ENCODE measurements around the gene U2AF1L4. TPM values are rescaled to one million over a fixed set of nuclear protein-coding genes. Genes with fewer than 3 reads are reported as not detected.

U2AF1L4 gene
- total and polyA plus RNA-seq, 4 donors = 13.0 to 25.5 (median 17.8) TPM

DNA sequence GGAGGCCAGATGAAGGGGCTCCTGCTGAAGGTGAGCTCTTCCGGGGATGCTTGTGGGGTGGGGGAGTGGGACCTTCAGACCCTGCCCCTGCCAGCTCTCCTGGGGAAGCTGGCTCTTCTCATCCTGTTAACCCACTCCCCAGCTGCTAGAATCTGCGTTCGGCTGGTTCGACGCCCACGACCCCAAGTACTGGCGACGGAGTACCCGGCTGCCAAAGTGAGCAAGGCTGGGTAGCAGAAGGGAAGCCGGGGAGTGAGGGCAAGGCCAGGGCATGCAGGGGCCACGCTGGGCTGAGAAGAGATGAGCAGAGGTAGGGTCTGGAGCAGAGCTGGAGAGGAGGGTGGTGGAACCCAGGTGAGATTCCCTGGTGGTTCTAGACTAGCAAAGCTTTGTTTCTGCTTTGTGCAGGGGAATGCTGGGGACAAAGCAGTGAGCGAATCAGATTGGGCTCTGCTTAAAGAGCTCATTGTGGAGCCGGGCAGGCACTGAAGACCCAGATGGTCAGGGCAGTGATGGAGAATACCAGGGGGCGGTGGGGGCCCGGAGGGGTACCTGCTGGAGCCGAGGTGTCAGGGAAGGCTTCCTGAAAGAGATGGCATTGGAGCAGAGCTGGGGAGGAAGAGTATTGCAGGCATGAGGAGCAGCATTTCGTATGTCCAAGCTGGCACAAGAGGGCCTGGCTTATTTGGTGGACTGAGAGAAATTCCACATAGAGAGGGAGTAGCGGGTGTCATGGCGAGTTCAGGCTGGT, 17.1 kb downstream of the U2AF1L4 start:
- Histone ChIP-seq H3K27me3 (ENCODE audit: control insufficient read depth in 3 of 3, insufficient read depth in 3 of 3, low read length in 2 of 3) (no peaks in the 10 kb centered on the region), H3K27ac (ENCODE audit: low read depth in 1 of 2, low read length in 1 of 2) (no peak overlapping the region), H3K9me3 (ENCODE audit: control insufficient read depth in 4 of 4, insufficient read depth in 3 of 4, low read length in 3 of 4) (no peaks in the 10 kb centered on the region), H3K9ac (ENCODE audit: insufficient read depth in 1 of 2, low read length in 2 of 2) (no peak overlapping the region), H3K36me3 (ENCODE audit: control insufficient read depth in 4 of 4, insufficient read depth in 4 of 4, low read length in 4 of 4) (peaks cover 15 to 95% (median 45%) of the 10 kb centered on the region in 4 donors), H3K4me1 (ENCODE audit: control insufficient read depth in 5 of 5, insufficient read depth in 5 of 5, low read length in 5 of 5) (no peaks in the 10 kb centered on the region), H3K4me3 (no peak overlapping the region)
- TF ChIP-seq, protein P1, sequence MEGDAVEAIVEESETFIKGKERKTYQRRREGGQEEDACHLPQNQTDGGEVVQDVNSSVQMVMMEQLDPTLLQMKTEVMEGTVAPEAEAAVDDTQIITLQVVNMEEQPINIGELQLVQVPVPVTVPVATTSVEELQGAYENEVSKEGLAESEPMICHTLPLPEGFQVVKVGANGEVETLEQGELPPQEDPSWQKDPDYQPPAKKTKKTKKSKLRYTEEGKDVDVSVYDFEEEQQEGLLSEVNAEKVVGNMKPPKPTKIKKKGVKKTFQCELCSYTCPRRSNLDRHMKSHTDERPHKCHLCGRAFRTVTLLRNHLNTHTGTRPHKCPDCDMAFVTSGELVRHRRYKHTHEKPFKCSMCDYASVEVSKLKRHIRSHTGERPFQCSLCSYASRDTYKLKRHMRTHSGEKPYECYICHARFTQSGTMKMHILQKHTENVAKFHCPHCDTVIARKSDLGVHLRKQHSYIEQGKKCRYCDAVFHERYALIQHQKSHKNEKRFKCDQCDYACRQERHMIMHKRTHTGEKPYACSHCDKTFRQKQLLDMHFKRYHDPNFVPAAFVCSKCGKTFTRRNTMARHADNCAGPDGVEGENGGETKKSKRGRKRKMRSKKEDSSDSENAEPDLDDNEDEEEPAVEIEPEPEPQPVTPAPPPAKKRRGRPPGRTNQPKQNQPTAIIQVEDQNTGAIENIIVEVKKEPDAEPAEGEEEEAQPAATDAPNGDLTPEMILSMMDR (IDR thresholded peaks at IDR 0.05; ENCODE audit: control extremely low read depth, extremely low read depth) = no peak
- no peak for DNase-seq
- ATAC-seq (ENCODE audit: insufficient read depth, low FRiP score) = no peak
- 94 to 97% methylated on average over 19 of the region's 19 CpGs for WGBS, 2 donors

DNA sequence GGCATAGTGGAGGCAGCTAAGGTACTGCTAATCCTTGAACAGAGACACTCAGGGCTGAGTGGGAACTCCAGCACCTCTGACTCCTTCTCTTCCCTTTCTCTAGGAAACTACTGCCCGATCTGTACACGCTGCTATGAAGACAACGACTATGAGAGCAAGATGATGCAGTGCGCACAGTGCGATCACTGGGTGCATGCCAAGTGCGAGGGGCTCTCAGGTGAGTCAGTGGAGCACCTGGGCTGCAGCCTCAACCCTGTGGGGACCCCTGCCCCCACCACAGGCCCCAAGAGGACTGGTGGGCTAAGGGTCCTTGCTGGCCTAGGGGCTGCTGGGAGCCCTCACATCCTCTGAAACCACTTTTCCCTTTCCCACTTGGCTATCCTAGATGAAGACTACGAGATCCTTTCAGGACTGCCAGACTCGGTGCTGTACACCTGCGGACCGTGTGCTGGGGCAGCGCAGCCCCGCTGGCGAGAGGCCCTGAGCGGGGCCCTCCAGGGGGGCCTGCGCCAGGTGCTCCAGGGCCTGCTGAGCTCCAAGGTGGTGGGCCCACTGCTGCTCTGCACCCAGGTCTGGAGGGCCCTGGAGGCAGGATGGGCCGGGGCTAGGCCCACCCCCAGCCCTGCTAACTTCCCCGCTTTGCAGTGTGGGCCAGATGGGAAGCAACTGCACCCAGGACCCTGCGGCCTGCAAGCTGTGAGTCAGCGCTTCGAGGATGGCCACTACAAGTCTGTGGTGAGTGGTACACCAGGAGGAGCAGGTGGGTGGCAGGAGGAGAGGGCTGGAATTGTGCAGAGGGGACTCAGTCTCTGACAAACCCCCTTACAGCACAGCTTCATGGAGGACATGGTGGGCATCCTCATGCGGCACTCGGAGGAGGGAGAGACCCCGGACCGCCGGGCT, 17.9 kb downstream of the U2AF1L4 start:
- 96 to 98% methylated on average over 25 of the region's 25 CpGs for WGBS, 2 donors
- ATAC-seq (ENCODE audit: insufficient read depth, low FRiP score) = no peak

GRCh38 chr19:35725216-35725861, 19.9 kb downstream of the U2AF1L4 start:
- WGBS, 2 donors = 94 to 97% methylated on average over 23 of the region's 23 CpGs
- Histone ChIP-seq H3K9ac (ENCODE audit: insufficient read depth in 1 of 2, low read length in 2 of 2) (no peak overlapping the region), H3K9me3 (ENCODE audit: control insufficient read depth in 4 of 4, insufficient read depth in 3 of 4, low read length in 3 of 4) (no peaks in the 10 kb centered on the region), H3K4me3 (no peak overlapping the region), H3K36me3 (ENCODE audit: control insufficient read depth in 4 of 4, insufficient read depth in 4 of 4, low read length in 4 of 4) (peaks cover 15 to 90% (median 46%) of the 10 kb centered on the region in 4 donors), H3K4me1 (ENCODE audit: control insufficient read depth in 5 of 5, insufficient read depth in 5 of 5, low read length in 5 of 5) (peaks cover 0 to 2% (median 0%) of the 10 kb centered on the region in 5 donors), H3K27me3 (ENCODE audit: control insufficient read depth in 3 of 3, insufficient read depth in 3 of 3, low read length in 2 of 3) (no peaks in the 10 kb centered on the region), H3K27ac (ENCODE audit: low read depth in 1 of 2, low read length in 1 of 2) (no peak overlapping the region)
- no peak for DNase-seq
- no peak for ATAC-seq (ENCODE audit: insufficient read depth, low FRiP score)
- TF ChIP-seq, protein P1 (IDR thresholded peaks at IDR 0.05; ENCODE audit: control extremely low read depth, extremely low read depth) = no peak

More for the DNA sequence above, 17.9 kb downstream of the U2AF1L4 start:
- no peaks in the 10 kb centered on the region for H3K4me1 ChIP-seq (ENCODE audit: control insufficient read depth in 5 of 5, insufficient read depth in 5 of 5, low read length in 5 of 5)
- H3K27me3 ChIP-seq (ENCODE audit: control insufficient read depth in 3 of 3, insufficient read depth in 3 of 3, low read length in 2 of 3) = no peaks in the 10 kb centered on the region
- DNase-seq = no peak
- H3K27ac ChIP-seq (ENCODE audit: low read depth in 1 of 2, low read length in 1 of 2) = no peak overlapping the region
- H3K36me3 ChIP-seq (ENCODE audit: control insufficient read depth in 4 of 4, insufficient read depth in 4 of 4, low read length in 4 of 4) = peaks cover 15 to 96% (median 50%) of the 10 kb centered on the region in 4 donors
- H3K4me3 ChIP-seq = no peak overlapping the region
- TF ChIP-seq, protein P1 (IDR thresholded peaks at IDR 0.05; ENCODE audit: control extremely low read depth, extremely low read depth) = no peak
- H3K9ac ChIP-seq (ENCODE audit: insufficient read depth in 1 of 2, low read length in 2 of 2) = no peak overlapping the region
- H3K9me3 ChIP-seq (ENCODE audit: control insufficient read depth in 4 of 4, insufficient read depth in 3 of 4, low read length in 3 of 4) = no peaks in the 10 kb centered on the region
